GM12892 (cell line): ENCODE data around the gene CNPY1.

Source experiments
- DNase-seq: peaks from one replicate; pipeline ENCODE4 v3.0.0; 2011; ENCODE audit not compliant: insufficient read length
- FAIRE-seq: peaks from 2 replicates; lab custom pipeline; 2011; peaks lifted over from hg19 to GRCh38; lab: Jason Lieb, UNC
- POLR2A ChIP-seq: IDR thresholded peaks from 2 replicates; pipeline ENCODE4 v1.6.1; 2011; ENCODE audit warnings: low read depth, low read length, control low read depth
- POLR2AphosphoS5 ChIP-seq: IDR thresholded peaks from 2 replicates; pipeline ENCODE4 v1.6.1; 2011; ENCODE audit warnings: low read depth, low read length, control low read depth
- TAF1 ChIP-seq: IDR thresholded peaks from 2 replicates; pipeline ENCODE4 v1.6.1; 2011; ENCODE audit warnings: low read depth, mild to moderate bottlenecking, control low read depth, low read length, borderline replicate concordance

The CNPY1 gene

GRCh38 chr7:155471718-155472117 lies 74.6 kb downstream of the CNPY1 start:
- no peak for DNase-seq
- FAIRE-seq: no peak
- no peak for TF ChIP-seq TAF1
- TF ChIP-seq POLR2A: no peak
- TF ChIP-seq POLR2AphosphoS5: no peak

DNA sequence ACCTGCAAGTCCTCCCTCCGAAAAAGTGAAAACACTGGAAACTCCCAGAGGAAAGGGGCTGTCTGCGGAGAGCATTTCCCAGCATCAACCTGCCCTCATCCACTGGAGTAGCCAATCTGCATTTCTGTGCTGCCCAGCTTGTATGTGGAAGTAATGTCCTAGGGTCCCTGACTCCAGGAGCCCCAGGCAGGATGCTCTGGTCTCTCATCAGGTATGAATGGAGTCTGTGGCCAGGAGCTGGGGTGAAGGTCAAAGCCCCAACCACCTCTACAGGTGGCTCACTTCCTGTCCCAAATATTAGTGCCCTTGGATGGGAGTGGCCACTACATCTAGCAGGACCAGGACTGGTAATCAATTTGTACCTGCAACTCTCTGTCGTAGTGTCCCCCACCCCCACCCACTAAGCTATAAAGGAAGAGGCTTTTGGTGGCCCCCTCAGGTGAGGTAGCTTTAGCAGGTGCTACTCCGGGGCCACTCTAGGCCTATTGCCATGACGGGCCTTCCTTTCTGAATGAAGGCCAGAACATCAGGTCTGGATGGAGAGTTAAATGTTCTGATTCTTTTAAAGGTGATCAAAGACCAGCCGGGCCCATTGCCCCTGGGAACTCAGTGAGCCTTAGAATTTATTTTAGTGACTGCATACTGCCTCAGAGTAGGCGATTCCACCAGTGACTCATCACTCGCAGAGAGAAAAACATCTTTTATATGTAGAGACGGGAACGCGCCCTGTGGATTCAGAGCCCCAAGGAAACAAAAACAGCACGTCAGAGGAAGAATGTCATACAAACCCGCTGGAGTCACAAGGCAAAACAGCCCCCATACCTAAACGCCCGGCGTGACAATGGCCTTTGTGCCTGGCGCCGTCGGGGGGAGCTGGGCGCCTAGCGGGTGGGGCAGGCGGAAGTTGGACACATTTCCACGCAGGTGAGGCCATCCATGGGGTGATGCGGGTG lies 75.4 kb downstream of the CNPY1 start:
- DNase-seq: no peak
- TF ChIP-seq TAF1 (no peak), POLR2AphosphoS5 (no peak), POLR2A (no peak)
- FAIRE-seq: no peak

GRCh38 chr7:155470186-155470487 lies 76.2 kb downstream of the CNPY1 start:
- no peak for FAIRE-seq
- TF ChIP-seq TAF1 (no peak), POLR2AphosphoS5 (no peak), POLR2A (no peak)
- no peak for DNase-seq

DNA sequence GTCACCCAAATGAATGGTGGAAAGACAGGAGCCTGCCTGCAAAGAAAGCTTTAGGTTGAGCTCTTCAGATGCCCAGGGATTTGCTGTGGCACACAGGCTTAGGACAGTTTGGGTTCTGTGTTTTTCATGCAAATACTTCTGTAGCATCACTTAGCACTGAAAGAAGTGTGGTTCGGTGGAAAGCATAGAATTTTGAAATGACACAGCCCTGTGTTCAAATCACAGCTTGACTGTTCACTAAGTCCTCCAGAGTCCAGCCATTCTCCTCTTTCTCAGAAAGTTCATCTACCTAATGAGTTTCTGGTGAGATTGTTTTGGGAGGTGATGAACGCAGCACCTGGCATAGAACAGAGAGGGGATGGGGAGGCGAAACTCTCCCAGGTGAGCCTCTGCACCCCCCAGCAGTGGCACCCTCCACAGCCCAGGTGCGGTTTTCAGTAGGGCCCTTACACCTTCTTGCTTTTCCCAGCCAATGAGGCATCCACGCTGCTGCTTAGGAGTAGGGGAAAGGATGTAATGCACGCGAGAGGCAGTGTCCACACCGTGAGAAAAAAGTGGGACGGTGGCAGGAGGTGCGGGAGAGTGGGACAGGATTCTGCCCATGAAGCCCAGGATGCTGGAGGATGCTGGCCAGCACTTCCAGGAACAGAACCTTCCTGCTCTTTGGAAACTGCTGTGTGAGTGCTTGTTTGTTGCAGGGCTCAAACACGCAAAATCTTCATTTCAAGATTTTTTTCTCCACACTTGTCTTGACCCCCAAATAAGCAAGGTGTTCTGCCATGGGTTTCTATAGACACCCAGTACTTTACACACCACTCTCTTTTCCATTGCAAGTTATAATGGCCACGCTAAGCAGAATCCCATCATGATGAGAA lies 76.8 kb downstream of the CNPY1 start:
- DNase-seq (no peak), FAIRE-seq (no peak)
- TF ChIP-seq TAF1: no peak
- no peak for TF ChIP-seq POLR2A
- TF ChIP-seq POLR2AphosphoS5: no peak

- FAIRE-seq (no peak), DNase-seq (no peak)
- TF ChIP-seq POLR2AphosphoS5 (no peak), TAF1 (no peak), POLR2A (no peak)
Measured at GRCh38 chr7:155468785-155469148, 77.6 kb downstream of the CNPY1 start.

DNA sequence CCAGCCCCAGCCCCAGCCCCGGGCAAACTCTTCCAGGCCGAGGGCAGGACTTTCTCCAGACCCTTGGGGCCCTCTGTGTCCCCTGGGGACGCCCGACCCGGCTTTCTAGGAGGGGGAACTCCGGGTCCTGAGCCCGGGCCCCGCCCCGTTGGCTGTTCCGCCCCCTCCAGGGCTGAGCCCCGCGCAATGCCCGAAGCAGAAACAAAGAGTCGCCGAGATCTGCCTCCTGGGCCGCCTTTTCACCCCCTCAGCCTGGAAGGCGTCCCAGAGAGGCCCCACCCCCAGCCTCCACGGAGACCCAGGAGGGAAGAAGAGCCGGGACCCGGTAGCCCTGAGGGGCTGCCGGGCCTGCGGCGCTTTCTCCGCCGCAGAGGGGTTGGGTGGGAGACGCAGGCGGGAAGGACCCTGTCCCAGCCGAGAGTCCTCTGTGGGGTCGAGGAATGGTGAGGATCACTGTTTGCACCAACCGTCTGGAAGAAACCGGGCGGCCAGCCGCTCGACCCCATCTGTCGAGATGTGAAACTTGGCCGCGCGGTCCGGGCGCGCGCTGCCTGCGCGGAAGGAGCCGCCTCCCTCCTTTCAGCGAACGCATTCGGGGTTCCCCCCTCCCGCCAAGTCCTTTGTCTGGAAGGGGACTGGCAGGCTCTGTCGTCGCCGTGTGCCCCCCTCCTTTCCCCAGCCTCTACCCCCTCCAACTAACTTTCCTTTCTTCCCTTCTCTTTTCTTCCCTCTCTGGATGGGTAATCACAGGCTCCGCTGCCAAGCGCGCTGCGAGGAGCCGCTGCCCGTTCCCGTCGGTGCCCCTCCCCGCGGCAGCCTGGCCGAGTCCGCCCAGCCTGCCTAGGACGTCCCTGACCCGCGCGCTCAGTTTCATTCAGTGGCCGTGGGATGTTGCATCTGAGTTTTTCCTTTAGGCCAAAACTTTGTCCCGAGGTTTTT lies 78.2 kb downstream of the CNPY1 start:
- no peak for TF ChIP-seq TAF1
- TF ChIP-seq POLR2A: no peak
- TF ChIP-seq POLR2AphosphoS5: no peak
- FAIRE-seq (no peak), DNase-seq (no peak)

- DNase-seq (no peak), FAIRE-seq (no peak)
- no peak for TF ChIP-seq POLR2A
- no peak for TF ChIP-seq POLR2AphosphoS5
- TF ChIP-seq TAF1: no peak
Measured at GRCh38 chr7:155466814-155467733, 79.3 kb downstream of the CNPY1 start.

GRCh38 chr7:155466142-155466813 lies 80.1 kb downstream of the CNPY1 start:
- FAIRE-seq (no peak), DNase-seq (no peak)
- TF ChIP-seq POLR2AphosphoS5 (no peak), TAF1 (no peak), POLR2A (no peak)

DNA sequence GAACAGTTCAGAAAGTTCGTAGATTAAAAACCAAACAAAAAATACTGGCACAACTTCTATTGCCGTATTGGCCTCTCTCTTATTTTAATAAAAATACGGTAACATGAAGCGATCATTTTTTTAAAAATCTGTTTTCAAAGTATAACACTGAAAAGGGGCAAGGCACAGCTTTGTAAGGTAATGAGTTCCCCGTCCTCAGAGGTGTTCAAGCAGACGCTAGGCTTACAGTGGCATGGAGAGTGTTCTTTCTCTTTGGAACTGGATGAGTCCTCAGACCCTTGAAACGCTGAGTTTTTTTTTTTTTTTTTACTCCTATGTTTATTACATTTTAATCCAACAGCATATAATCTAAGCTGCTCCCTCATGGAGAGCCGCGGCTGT lies 80.6 kb downstream of the CNPY1 start:
- no peak for TF ChIP-seq TAF1
- FAIRE-seq (no peak), DNase-seq (no peak)
